ENCODE data around the gene HARBI1. TPM values are rescaled to one million over a fixed set of nuclear protein-coding genes. Genes with fewer than 3 reads are reported as not detected.

The HARBI1 gene
- total RNA-seq, 1 experiment from 2014 or later = 4.4 TPM

DNA sequence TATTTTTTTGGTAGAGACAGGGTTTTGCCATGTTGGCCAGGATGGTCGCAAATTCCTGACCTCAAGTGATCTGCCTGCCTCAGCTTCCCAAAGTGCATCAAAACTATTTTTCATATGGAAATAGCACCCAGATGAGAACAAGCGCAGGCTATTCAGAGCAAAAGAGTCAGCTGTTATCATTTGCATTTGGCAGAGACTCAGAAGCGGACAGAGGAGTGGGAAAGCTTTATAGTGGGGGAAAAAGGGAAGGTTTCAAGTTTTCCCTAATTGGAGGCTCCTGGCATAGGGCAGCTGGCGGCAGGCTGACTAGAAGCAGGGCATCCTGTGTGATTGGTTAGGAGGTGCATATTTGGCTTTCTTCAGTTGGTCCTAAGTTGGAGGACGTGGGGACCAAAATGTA lies 20.5 kb upstream of the HARBI1 start:
- H3K4me1 Mint-ChIP-seq = no peaks in the 10 kb centered on the region
- CTCF ChIA-PET = no interaction called here
- no peak for ATAC-seq
- no peak for TF ChIP-seq CBFB (CRISPR knock-in tag; IDR thresholded peaks at IDR 0.05; ENCODE audit: low read depth)
- TF ChIP-seq FOXJ3 (CRISPR knock-in tag; IDR thresholded peaks at IDR 0.05; ENCODE audit: borderline replicate concordance) = no peak
- TF ChIP-seq ZNF263 (CRISPR knock-in tag; IDR thresholded peaks at IDR 0.05; ENCODE audit: low read depth) = no peak
- no peak for TF ChIP-seq TEAD4 (CRISPR knock-in tag; IDR thresholded peaks at IDR 0.05)
- no peak overlapping the region for H3K4me3 Mint-ChIP-seq
- peaks cover 18% of the 10 kb centered on the region for H3K36me3 Mint-ChIP-seq
- H3K27ac Mint-ChIP-seq = no peak overlapping the region
- H3K9me3 Mint-ChIP-seq = peaks cover 7% of the 10 kb centered on the region
- no peaks in the 10 kb centered on the region for H3K27me3 Mint-ChIP-seq (ENCODE audit: low read depth)
- POLR2A ChIA-PET = no interaction called here
- DNase-seq (ENCODE audit: low spot score) = no peak

DNA sequence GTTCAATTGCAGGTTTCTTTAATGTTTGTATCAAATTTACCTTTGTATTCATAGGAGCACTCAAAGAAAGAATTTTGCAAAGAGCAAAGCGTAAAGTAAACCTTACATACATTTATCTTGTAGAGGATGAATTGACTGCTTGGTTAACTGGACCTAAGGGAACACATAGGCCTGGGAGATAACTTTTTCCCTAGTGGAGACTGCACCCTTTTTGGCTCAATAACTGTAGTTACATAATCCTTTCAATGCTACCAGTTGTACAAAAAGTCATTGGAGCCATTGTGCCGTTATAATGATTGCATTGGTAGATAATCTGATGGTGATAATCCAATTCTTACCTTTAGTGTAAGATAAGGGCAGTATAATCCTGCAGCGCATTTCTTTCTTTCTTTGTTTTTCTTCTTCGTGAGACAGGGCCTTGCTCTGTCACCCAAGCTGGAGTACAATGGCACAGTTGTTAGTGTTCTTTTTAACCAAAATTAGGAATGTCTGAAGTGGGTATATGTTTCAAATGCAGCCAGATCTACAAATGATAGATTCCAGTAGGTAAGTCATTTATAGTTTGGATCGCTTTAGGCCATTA lies 18.6 kb upstream of the HARBI1 start:
- DNase-seq (ENCODE audit: low spot score) = no peak
- Mint-ChIP-seq H3K27ac (no peak overlapping the region), H3K27me3 (ENCODE audit: low read depth) (no peaks in the 10 kb centered on the region), H3K9me3 (no peaks in the 10 kb centered on the region), H3K4me1 (no peaks in the 10 kb centered on the region), H3K36me3 (peaks cover 24% of the 10 kb centered on the region), H3K4me3 (no peak overlapping the region)
- TF ChIP-seq ELF4 (CRISPR knock-in tag; IDR thresholded peaks at IDR 0.05; ENCODE audit: low read depth) = no peak
- TF ChIP-seq, protein P1, sequence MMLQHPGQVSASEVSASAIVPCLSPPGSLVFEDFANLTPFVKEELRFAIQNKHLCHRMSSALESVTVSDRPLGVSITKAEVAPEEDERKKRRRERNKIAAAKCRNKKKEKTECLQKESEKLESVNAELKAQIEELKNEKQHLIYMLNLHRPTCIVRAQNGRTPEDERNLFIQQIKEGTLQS (CRISPR knock-in tag; conservative IDR thresholded peaks at IDR 0.05) = no peak
- TF ChIP-seq NR1H2 (CRISPR knock-in tag; IDR thresholded peaks at IDR 0.05) = no peak
- TF ChIP-seq ESRRA (CRISPR knock-in tag; IDR thresholded peaks at IDR 0.05; ENCODE audit: borderline replicate concordance) = no peak
- no peak for ATAC-seq
- CTCF ChIA-PET = no interaction called here
- POLR2A ChIA-PET = interaction anchor here (0.6 kb wide), 1 partner anchor 246 kb away, joined by 4 read pairs; no protein-coding TSS in a partner anchor

DNA sequence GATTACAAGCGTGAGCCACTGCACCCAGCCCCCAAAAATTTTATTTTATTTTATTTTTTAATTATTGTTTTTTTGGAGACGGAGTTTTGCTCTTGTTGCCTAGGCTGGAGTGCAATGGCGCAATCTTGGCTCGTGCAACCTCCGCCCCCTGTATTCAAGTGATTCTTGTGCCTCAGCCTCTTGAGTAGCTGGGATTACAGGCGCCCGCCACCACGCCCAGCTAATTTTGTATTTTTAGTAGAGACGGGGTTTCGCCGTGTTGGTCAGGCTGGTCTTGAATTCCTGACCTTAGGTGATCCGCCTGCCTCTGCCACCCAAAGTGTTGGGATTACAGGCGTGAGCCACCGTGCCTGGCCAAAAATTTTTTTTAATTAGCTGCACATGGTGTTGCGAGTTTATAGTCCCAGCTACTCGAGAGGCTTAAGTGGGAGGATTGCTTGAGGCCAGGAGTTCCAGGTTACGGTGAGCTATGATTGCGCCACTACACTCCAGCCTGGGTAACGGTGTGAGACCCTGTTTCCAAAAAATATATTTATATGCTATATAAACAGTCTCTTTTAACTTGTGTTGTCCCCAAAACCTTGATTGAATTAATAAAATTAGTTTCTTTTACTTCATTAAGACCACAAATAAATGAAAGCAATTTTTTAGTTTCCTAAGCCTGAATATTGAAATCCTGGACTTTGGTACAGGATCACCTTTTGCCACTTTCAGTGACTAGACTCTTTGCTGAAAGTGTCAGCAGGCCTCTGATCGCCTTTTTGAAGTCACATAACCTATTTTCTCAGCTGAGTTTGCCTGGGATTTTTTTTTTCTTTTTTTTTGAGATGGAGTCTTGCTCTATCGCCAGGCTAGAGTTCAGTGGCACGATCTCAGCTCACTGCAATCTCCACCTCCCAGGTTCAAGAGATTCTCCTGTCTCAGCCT lies 16.5 kb upstream of the HARBI1 start:
- H3K27me3 Mint-ChIP-seq (ENCODE audit: low read depth) = no peaks in the 10 kb centered on the region

DNA sequence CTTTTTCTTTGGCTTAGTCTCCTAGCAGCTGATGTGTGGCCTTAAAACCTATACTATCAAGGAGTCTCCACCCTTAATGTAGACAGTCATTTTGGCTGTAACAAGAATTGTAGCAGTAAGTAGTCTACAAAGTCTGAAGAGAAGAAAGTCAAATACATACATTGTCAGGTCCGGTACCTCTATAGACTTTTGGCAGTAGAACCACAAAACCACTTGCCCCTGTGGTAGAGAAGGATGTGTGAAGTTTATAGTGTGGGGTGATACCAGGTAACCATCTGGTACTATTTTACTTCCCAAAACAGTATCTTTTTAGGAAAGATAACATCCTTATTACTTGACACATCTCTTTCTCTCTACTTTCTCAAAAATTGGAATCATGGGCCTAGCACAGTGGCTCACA lies 15.5 kb upstream of the HARBI1 start:
- TF ChIP-seq, protein P2, sequence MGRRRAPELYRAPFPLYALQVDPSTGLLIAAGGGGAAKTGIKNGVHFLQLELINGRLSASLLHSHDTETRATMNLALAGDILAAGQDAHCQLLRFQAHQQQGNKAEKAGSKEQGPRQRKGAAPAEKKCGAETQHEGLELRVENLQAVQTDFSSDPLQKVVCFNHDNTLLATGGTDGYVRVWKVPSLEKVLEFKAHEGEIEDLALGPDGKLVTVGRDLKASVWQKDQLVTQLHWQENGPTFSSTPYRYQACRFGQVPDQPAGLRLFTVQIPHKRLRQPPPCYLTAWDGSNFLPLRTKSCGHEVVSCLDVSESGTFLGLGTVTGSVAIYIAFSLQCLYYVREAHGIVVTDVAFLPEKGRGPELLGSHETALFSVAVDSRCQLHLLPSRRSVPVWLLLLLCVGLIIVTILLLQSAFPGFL (CRISPR knock-in tag; IDR thresholded peaks at IDR 0.05; ENCODE audit: borderline replicate concordance) = no peak
- TF ChIP-seq TEAD4 (CRISPR knock-in tag; IDR thresholded peaks at IDR 0.05) (no peak), NFATC4 (CRISPR knock-in tag; IDR thresholded peaks at IDR 0.05) (no peak), NFYB (CRISPR knock-in tag; conservative IDR thresholded peaks at IDR 0.05; ENCODE audit: low read depth) (no peak), ZNF121 (CRISPR knock-in tag; IDR thresholded peaks at IDR 0.05) (no peak), FOXK1 (CRISPR knock-in tag; IDR thresholded peaks at IDR 0.05) (no peak), ZNF317 (CRISPR knock-in tag; IDR thresholded peaks at IDR 0.05; ENCODE audit: borderline replicate concordance, low read depth) (no peak)
- TF ChIP-seq, protein P3, sequence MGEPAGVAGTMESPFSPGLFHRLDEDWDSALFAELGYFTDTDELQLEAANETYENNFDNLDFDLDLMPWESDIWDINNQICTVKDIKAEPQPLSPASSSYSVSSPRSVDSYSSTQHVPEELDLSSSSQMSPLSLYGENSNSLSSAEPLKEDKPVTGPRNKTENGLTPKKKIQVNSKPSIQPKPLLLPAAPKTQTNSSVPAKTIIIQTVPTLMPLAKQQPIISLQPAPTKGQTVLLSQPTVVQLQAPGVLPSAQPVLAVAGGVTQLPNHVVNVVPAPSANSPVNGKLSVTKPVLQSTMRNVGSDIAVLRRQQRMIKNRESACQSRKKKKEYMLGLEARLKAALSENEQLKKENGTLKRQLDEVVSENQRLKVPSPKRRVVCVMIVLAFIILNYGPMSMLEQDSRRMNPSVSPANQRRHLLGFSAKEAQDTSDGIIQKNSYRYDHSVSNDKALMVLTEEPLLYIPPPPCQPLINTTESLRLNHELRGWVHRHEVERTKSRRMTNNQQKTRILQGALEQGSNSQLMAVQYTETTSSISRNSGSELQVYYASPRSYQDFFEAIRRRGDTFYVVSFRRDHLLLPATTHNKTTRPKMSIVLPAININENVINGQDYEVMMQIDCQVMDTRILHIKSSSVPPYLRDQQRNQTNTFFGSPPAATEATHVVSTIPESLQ (CRISPR knock-in tag; IDR thresholded peaks at IDR 0.05) = no peak

More for the DNA sequence above, 16.5 kb upstream of the HARBI1 start:
- ChIA-PET CTCF (interaction anchor here (0.5 kb wide), 1 partner anchor 114 kb away, joined by 3 read pairs; no protein-coding TSS in a partner anchor), POLR2A (no interaction called here)
- TF ChIP-seq, protein P4, sequence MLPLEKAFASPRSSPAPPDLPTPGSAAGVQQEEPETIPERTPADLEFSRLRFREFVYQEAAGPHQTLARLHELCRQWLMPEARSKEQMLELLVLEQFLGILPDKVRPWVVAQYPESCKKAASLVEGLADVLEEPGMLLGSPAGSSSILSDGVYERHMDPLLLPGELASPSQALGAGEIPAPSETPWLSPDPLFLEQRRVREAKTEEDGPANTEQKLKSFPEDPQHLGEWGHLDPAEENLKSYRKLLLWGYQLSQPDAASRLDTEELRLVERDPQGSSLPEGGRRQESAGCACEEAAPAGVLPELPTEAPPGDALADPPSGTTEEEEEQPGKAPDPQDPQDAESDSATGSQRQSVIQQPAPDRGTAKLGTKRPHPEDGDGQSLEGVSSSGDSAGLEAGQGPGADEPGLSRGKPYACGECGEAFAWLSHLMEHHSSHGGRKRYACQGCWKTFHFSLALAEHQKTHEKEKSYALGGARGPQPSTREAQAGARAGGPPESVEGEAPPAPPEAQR (CRISPR knock-in tag; IDR thresholded peaks at IDR 0.05) = no peak
- no peak for TF ChIP-seq SOX15 (CRISPR knock-in tag; IDR thresholded peaks at IDR 0.05)
- H3K4me3 Mint-ChIP-seq = no peak overlapping the region
- H3K9me3 Mint-ChIP-seq = no peaks in the 10 kb centered on the region
- H3K36me3 Mint-ChIP-seq = peaks cover 13% of the 10 kb centered on the region
- no peak for ATAC-seq
- no peaks in the 10 kb centered on the region for H3K4me1 Mint-ChIP-seq
- no peak for DNase-seq (ENCODE audit: low spot score)
- no peak overlapping the region for H3K27ac Mint-ChIP-seq

More for the DNA sequence above, 15.5 kb upstream of the HARBI1 start:
- Mint-ChIP-seq H3K36me3 (peaks cover 11% of the 10 kb centered on the region), H3K27me3 (ENCODE audit: low read depth) (no peaks in the 10 kb centered on the region), H3K4me3 (no peak overlapping the region), H3K27ac (no peak overlapping the region), H3K4me1 (no peaks in the 10 kb centered on the region), H3K9me3 (no peaks in the 10 kb centered on the region)
- no peak for ATAC-seq
- ChIA-PET POLR2A (no interaction called here), CTCF (interaction anchor here (1.3 kb wide), 1 partner anchor 37 kb away, joined by 3 read pairs; no protein-coding TSS in a partner anchor)
- DNase-seq (ENCODE audit: low spot score) = no peak
